Stimulated activated naive CD8-positive, alpha-beta T cell treated with anti-CD3 and anti-CD28 coated beads, Interleukin-15, Interleukin-2, amounts not matched to agents 100 ng/mL and 50 ng/mL, for 24 hours (primary cell): ENCODE results near the gene CACNA1C.
"Not testable (repeated sequence)": the region's sequence is repeated elsewhere in the genome, so short reads cannot be mapped to it uniquely, and the experiment has no call there.

ENCODE experiments used
- H3K27ac Mint-ChIP-seq: one replicate; pipeline ENCODE4 v1.8.0; 2021; ENCODE audit warnings: mild to moderate bottlenecking, mixed read lengths
- H3K27me3 Mint-ChIP-seq: one replicate; pipeline ENCODE4 v1.8.0; 2021; ENCODE audit warnings: mixed read lengths
- H3K36me3 Mint-ChIP-seq: one replicate; pipeline ENCODE4 v1.8.0; 2021; ENCODE audit warnings: low read depth, mixed read lengths
- H3K4me1 Mint-ChIP-seq: one replicate; pipeline ENCODE4 v1.8.0; 2021; ENCODE audit warnings: low read depth, mixed read lengths
- H3K4me3 Mint-ChIP-seq: one replicate; pipeline ENCODE4 v1.8.0; 2021; ENCODE audit warnings: mild to moderate bottlenecking, mixed read lengths
- H3K9me3 Mint-ChIP-seq: one replicate; pipeline ENCODE4 v1.8.0; 2021; ENCODE audit warnings: mixed read lengths

CACNA1C gene

GRCh38 chr12:2693980-2694610 lies 641.3 kb downstream of the CACNA1C start:
- Mint-ChIP-seq H3K9me3 (no peaks in the 10 kb centered on the region), H3K27ac (no peak overlapping the region), H3K27me3 (peaks cover 2% of the 10 kb centered on the region), H3K4me3 (no peak overlapping the region), H3K36me3 (no peaks in the 10 kb centered on the region), H3K4me1 (peaks cover 34% of the 10 kb centered on the region)

- H3K27ac Mint-ChIP-seq = no peak overlapping the region
- no peaks in the 10 kb centered on the region for H3K9me3 Mint-ChIP-seq
- H3K36me3 Mint-ChIP-seq = no peaks in the 10 kb centered on the region
- no peak overlapping the region for H3K4me3 Mint-ChIP-seq
- H3K4me1 Mint-ChIP-seq = peaks cover 23% of the 10 kb centered on the region
- peaks cover 4% of the 10 kb centered on the region for H3K27me3 Mint-ChIP-seq
Measured at GRCh38 chr12:2696136-2696535, 643.3 kb downstream of the CACNA1C start.

GRCh38 chr12:2697057-2697800 lies 644.4 kb downstream of the CACNA1C start:
- H3K9me3 Mint-ChIP-seq = no peaks in the 10 kb centered on the region
- H3K4me1 Mint-ChIP-seq = peaks cover 16% of the 10 kb centered on the region
- no peak overlapping the region for H3K27ac Mint-ChIP-seq
- no peak overlapping the region for H3K4me3 Mint-ChIP-seq
- H3K36me3 Mint-ChIP-seq = no peaks in the 10 kb centered on the region
- H3K27me3 Mint-ChIP-seq = peaks cover 4% of the 10 kb centered on the region

- Mint-ChIP-seq H3K4me1 (peaks cover 3% of the 10 kb centered on the region), H3K36me3 (no peaks in the 10 kb centered on the region), H3K27me3 (peaks cover 4% of the 10 kb centered on the region)
Measured at GRCh38 chr12:2698566-2698965, 645.8 kb downstream of the CACNA1C start.

GRCh38 chr12:2710701-2711100 lies 657.9 kb downstream of the CACNA1C start:
- Mint-ChIP-seq H3K27ac (no peak overlapping the region), H3K4me1 (no peaks in the 10 kb centered on the region), H3K36me3 (no peaks in the 10 kb centered on the region), H3K27me3 (peaks cover 8% of the 10 kb centered on the region), H3K4me3 (no peak overlapping the region), H3K9me3 (peaks cover 22% of the 10 kb centered on the region)

More at GRCh38 chr12:2698566-2698965, 645.8 kb downstream of the CACNA1C start:
- Mint-ChIP-seq H3K4me3 (no peak overlapping the region), H3K27ac (no peak overlapping the region), H3K9me3 (no peaks in the 10 kb centered on the region)

- Mint-ChIP-seq H3K27me3 (peaks cover 6% of the 10 kb centered on the region), H3K4me3 (no peak overlapping the region), H3K9me3 (no peaks in the 10 kb centered on the region)
Measured at GRCh38 chr12:2719392-2719791, 666.6 kb downstream of the CACNA1C start.

GRCh38 chr12:2722806-2723205 lies 670.0 kb downstream of the CACNA1C start:
- Mint-ChIP-seq H3K27me3 (no peaks in the 10 kb centered on the region), H3K36me3 (no peaks in the 10 kb centered on the region)

More at GRCh38 chr12:2719392-2719791, 666.6 kb downstream of the CACNA1C start:
- H3K36me3 Mint-ChIP-seq = no peaks in the 10 kb centered on the region
- H3K4me1 Mint-ChIP-seq = no peaks in the 10 kb centered on the region
- no peak overlapping the region for H3K27ac Mint-ChIP-seq

GRCh38 chr12:2732290-2732689 lies 679.5 kb downstream of the CACNA1C start:
- Mint-ChIP-seq H3K27me3 (peaks cover 3% of the 10 kb centered on the region), H3K9me3 (no peaks in the 10 kb centered on the region), H3K36me3 (no peaks in the 10 kb centered on the region), H3K4me1 (peaks cover 9% of the 10 kb centered on the region), H3K27ac (peak overlapping the region; percentile 29), H3K4me3 (no peak overlapping the region)

More at GRCh38 chr12:2722806-2723205, 670.0 kb downstream of the CACNA1C start:
- Mint-ChIP-seq H3K9me3 (no peaks in the 10 kb centered on the region), H3K27ac (no peak overlapping the region), H3K4me1 (no peaks in the 10 kb centered on the region), H3K4me3 (no peak overlapping the region)

- H3K4me3 Mint-ChIP-seq = no peak overlapping the region
- H3K36me3 Mint-ChIP-seq = no peaks in the 10 kb centered on the region
- H3K4me1 Mint-ChIP-seq = peaks cover 9% of the 10 kb centered on the region
- H3K27me3 Mint-ChIP-seq = peaks cover 3% of the 10 kb centered on the region
- H3K9me3 Mint-ChIP-seq = no peaks in the 10 kb centered on the region
- H3K27ac Mint-ChIP-seq = no peak overlapping the region
Measured at GRCh38 chr12:2733493-2734355, 680.9 kb downstream of the CACNA1C start.

GRCh38 chr12:2735432-2735831 lies 682.6 kb downstream of the CACNA1C start:
- no peak overlapping the region for H3K4me3 Mint-ChIP-seq
- peaks cover 3% of the 10 kb centered on the region for H3K27me3 Mint-ChIP-seq
- H3K27ac Mint-ChIP-seq = no peak overlapping the region
- H3K36me3 Mint-ChIP-seq = no peaks in the 10 kb centered on the region
- peaks cover 9% of the 10 kb centered on the region for H3K4me1 Mint-ChIP-seq
- no peaks in the 10 kb centered on the region for H3K9me3 Mint-ChIP-seq

GRCh38 chr12:2737656-2738241 lies 685.0 kb downstream of the CACNA1C start:
- H3K4me3 Mint-ChIP-seq = no peak overlapping the region
- peaks cover 3% of the 10 kb centered on the region for H3K4me1 Mint-ChIP-seq
- no peak overlapping the region for H3K27ac Mint-ChIP-seq
- H3K36me3 Mint-ChIP-seq = no peaks in the 10 kb centered on the region
- peaks cover 1% of the 10 kb centered on the region for H3K27me3 Mint-ChIP-seq
- no peaks in the 10 kb centered on the region for H3K9me3 Mint-ChIP-seq

GRCh38 chr12:2739069-2739468 lies 686.3 kb downstream of the CACNA1C start:
- Mint-ChIP-seq H3K4me1 (no peaks in the 10 kb centered on the region), H3K4me3 (no peak overlapping the region), H3K36me3 (no peaks in the 10 kb centered on the region), H3K9me3 (no peaks in the 10 kb centered on the region), H3K27me3 (no peaks in the 10 kb centered on the region), H3K27ac (no peak overlapping the region)

- Mint-ChIP-seq H3K4me3 (no peak overlapping the region), H3K9me3 (no peaks in the 10 kb centered on the region), H3K27me3 (no peaks in the 10 kb centered on the region), H3K27ac (no peak overlapping the region), H3K36me3 (no peaks in the 10 kb centered on the region), H3K4me1 (no peaks in the 10 kb centered on the region)
Measured at GRCh38 chr12:2739832-2740641, 687.2 kb downstream of the CACNA1C start.

GRCh38 chr12:2742037-2742436 lies 689.2 kb downstream of the CACNA1C start:
- not testable (repeated sequence) for H3K9me3 Mint-ChIP-seq, H3K27ac Mint-ChIP-seq, H3K4me3 Mint-ChIP-seq, H3K27me3 Mint-ChIP-seq, H3K36me3 Mint-ChIP-seq, H3K4me1 Mint-ChIP-seq
